Spleen (tissue), 11 donors: ENCODE results near the gene LKAAEAR1. TPM values are rescaled to one million over a fixed set of nuclear protein-coding genes. Genes with fewer than 3 reads are reported as not detected.

Experiments used
- DNase-seq: peaks from one replicate; pipeline ENCODE4 v3.0.0-alpha.2; 2020
- H3K27ac ChIP-seq, 8 donors: fragments of 200-600 bp; sonication (generic) in 7 of 8; 1 replicate in 4 of 8; 2 replicates in 4 of 8; pipeline versions ENCODE4 v1.5.0 to v1.8.0; 2016 to 2021; ENCODE audit warnings: inconsistent platforms in 4 of 8, mild to moderate bottlenecking in 4 of 8, moderate library complexity in 1 of 8
- H3K27me3 ChIP-seq, 7 donors: fragments of 200-600 bp; sonication (generic) in 6 of 7; replicated peaks in 1 of 7; 1 replicate in 4 of 7; 2 replicates in 3 of 7; pipeline versions ENCODE4 v1.5.0 to v1.8.0; 2016 to 2021; ENCODE audit warnings: inconsistent platforms in 3 of 7, mild to moderate bottlenecking in 1 of 7
- H3K36me3 ChIP-seq, 6 donors: fragments of 200-600 bp; sonication (generic) in 5 of 6; 1 replicate in 4 of 6; 2 replicates in 2 of 6; pipeline versions ENCODE4 v1.5.0 to v1.8.0; 2016 to 2021; ENCODE audit warnings: inconsistent platforms in 2 of 6
- H3K4me1 ChIP-seq, 6 donors: fragments of 200-600 bp; sonication (generic) in 5 of 6; 1 replicate in 3 of 6; 2 replicates in 3 of 6; pipeline versions ENCODE4 v1.5.0 to v1.8.0; 2016 to 2021; ENCODE audit warnings: inconsistent platforms in 3 of 6
- H3K4me3 ChIP-seq, 8 donors: fragments of 200-600 bp; sonication (generic) in 7 of 8; 1 replicate in 4 of 8; 2 replicates in 4 of 8; pipeline versions ENCODE4 v1.5.0 to v1.8.0; 2016 to 2021; ENCODE audit warnings: inconsistent platforms in 4 of 8, mild to moderate bottlenecking in 4 of 8, moderate library complexity in 2 of 8
- H3K9me3 ChIP-seq, 8 donors: fragments of 200-600 bp; sonication (generic) in 7 of 8; 1 replicate in 4 of 8; 2 replicates in 4 of 8; pipeline versions ENCODE4 v1.5.0 to v1.8.0; 2016 to 2021; ENCODE audit warnings: inconsistent platforms in 4 of 8
- CTCF ChIP-seq, 11 experiments: fragments of 200-600 bp in 7 of 11; fragments of 450-650 bp in 4 of 11; sonication (generic) in 4 of 11; IDR thresholded peaks in 8 of 11; conservative IDR thresholded peaks in 3 of 11; 1 replicate in 7 of 11; 2 replicates in 4 of 11; pipeline versions ENCODE4 v1.4.0 to v1.8.0; 2016 to 2021; ENCODE audit warnings: antibody characterized with exemption in 11 of 11, inconsistent platforms in 4 of 11, mild to moderate bottlenecking in 1 of 11
- POLR2A ChIP-seq, 3 donors: fragments of 450-650 bp; IDR thresholded peaks; one replicate each; pipeline ENCODE4 v1.5.1; 2017; ENCODE audit warnings: antibody characterized with exemption in 3 of 3, mild to moderate bottlenecking in 1 of 3
- POLR2AphosphoS5 ChIP-seq, 3 donors: sonication (generic); formaldehyde crosslinking; IDR thresholded peaks; one replicate each; pipeline ENCODE4 v1.5.1; 2017; ENCODE audit warnings: antibody characterized with exemption in 3 of 3
- WGBS, 5 donors: extraction: QIAGEN DNeasy Blood & Tissue Kit in 3 of 5; methylation state at CpG; one replicate each; pipeline versions ENCODE4 v1.1.5 to v1.1.7; 2013 to 2018; 5-methylcytosine and 5-hydroxymethylcytosine counted together
- intact Hi-C: fragments of 100-400 bp; cut with DNase I; formaldehyde crosslinking; loops from one replicate; pipeline ENCODE4 v1.15.0; 2023; ENCODE audit warnings: low total_unique reads
- polyA plus RNA-seq, 3 donors: library from polyadenylated mRNA; stranded (reverse); fragments of 200-250 nt; gene quantifications; one replicate each; pipeline ENCODE4 v1.2.1, GENCODE V29; 2013
- total RNA-seq, 7 donors: library from RNA; depleted of rRNA in 3 of 7; stranded (reverse); fragments of >200 nt in 3 of 7; fragmentation: NEBNext Ultra II Directional in 4 of 7; extraction: Animal tissue kit (Norgen Biotek cat#: 25700) in 4 of 7; gene quantifications; one replicate each; pipeline versions ENCODE4 v1.1.0 to v1.2.1, GENCODE V29; 2016 to 2021
- donor health status: healthy with polysubstance abuse.
- donor health status: DM: no; HTN: no; CAD: no; lungs with moderate emphysema.
- donor health status: DM: no; HTN: no; CAD: no.
- donor health status: Bipolar disorder and iron deficiency.
- donor health status: healthy.
- donor health status: DM: no; HTN: no; CAD: no.
- donor health status: DM: yes; HTN: yes; CAD: no.

The LKAAEAR1 gene
- total and polyA plus RNA-seq, 10 donors, result 0.26 to 0.66 (median 0.51) TPM; not detected in 6

- H3K4me1 ChIP-seq, result peaks cover 11 to 33% (median 31%) of the 10 kb centered on the region in 6 donors
- DNase-seq, result no peak
- no peaks in the 10 kb centered on the region for H3K36me3 ChIP-seq
- H3K4me3 ChIP-seq, result no peak overlapping the region
- peaks cover 0 to 9% (median 5%) of the 10 kb centered on the region in 8 donors for H3K9me3 ChIP-seq
- no peak overlapping the region for H3K27ac ChIP-seq
- H3K27me3 ChIP-seq, result peaks cover 0 to 33% (median 17%) of the 10 kb centered on the region in 7 donors
- WGBS, 5 donors, result 93 to 95% (median 94%) methylated on average over 7 to 11 of the region's 11 CpGs
- no peak for TF ChIP-seq POLR2AphosphoS5 (IDR thresholded peaks at IDR 0.05)
- TF ChIP-seq POLR2A (IDR thresholded peaks at IDR 0.05), result no peak
- TF ChIP-seq CTCF (IDR thresholded peaks at IDR 0.05 in 8 of 11, conservative IDR thresholded peaks at IDR 0.05 in 3 of 11), result no peak
- intact Hi-C loops, result no loop called here
Measured at GRCh38 chr20:64086801-64087200, 2.6 kb upstream of the LKAAEAR1 start.

GRCh38 chr20:64084685-64085152, 521 bp upstream of the LKAAEAR1 start:
- H3K27me3 ChIP-seq, result peaks cover 0 to 33% (median 17%) of the 10 kb centered on the region in 7 donors
- intact Hi-C loops, result loop anchor here (5.0 kb wide), 1 partner anchor 38 kb away; no protein-coding TSS in a partner anchor
- no peak for TF ChIP-seq CTCF (IDR thresholded peaks at IDR 0.05 in 8 of 11, conservative IDR thresholded peaks at IDR 0.05 in 3 of 11)

GRCh38 chr20:64083378-64083803, 807 bp downstream of the LKAAEAR1 start:
- peaks cover 0 to 9% (median 5%) of the 10 kb centered on the region in 8 donors for H3K9me3 ChIP-seq
- peak; percentile 97 for DNase-seq
- intact Hi-C loops, result loop anchor here (5.0 kb wide), 1 partner anchor 39 kb away; no protein-coding TSS in a partner anchor
- peak overlapping the region in 3 of 8 donors; percentile 47 to 93 (median 62) for H3K27ac ChIP-seq
- H3K4me1 ChIP-seq, result peaks cover 11 to 60% (median 56%) of the 10 kb centered on the region in 6 donors
- TF ChIP-seq POLR2A (IDR thresholded peaks at IDR 0.05) (no peak), CTCF (IDR thresholded peaks at IDR 0.05 in 8 of 11, conservative IDR thresholded peaks at IDR 0.05 in 3 of 11) (peak; percentile 14 to 85 (median 69)), POLR2AphosphoS5 (IDR thresholded peaks at IDR 0.05) (peak in 2 of 3 donors; percentile 47 to 70)
- peaks cover 0 to 33% (median 17%) of the 10 kb centered on the region in 7 donors for H3K27me3 ChIP-seq
- no peaks in the 10 kb centered on the region for H3K36me3 ChIP-seq
- H3K4me3 ChIP-seq, result peak overlapping the region; percentile 22 to 88 (median 60)
- 0 to 1% (median 0%) methylated on average over 12 to 52 of the region's 52 CpGs for WGBS, 5 donors

More at GRCh38 chr20:64084685-64085152, 521 bp upstream of the LKAAEAR1 start:
- H3K4me1 ChIP-seq, result peaks cover 11 to 51% (median 48%) of the 10 kb centered on the region in 6 donors
- WGBS, 5 donors, result 13 to 33% (median 15%) methylated on average over 3 to 23 of the region's 23 CpGs
- no peaks in the 10 kb centered on the region for H3K36me3 ChIP-seq
- H3K4me3 ChIP-seq, result peak overlapping the region in 1 of 8 donors; percentile 88
- peaks cover 0 to 9% (median 5%) of the 10 kb centered on the region in 8 donors for H3K9me3 ChIP-seq
- no peak for DNase-seq
- no peak overlapping the region for H3K27ac ChIP-seq

DNA sequence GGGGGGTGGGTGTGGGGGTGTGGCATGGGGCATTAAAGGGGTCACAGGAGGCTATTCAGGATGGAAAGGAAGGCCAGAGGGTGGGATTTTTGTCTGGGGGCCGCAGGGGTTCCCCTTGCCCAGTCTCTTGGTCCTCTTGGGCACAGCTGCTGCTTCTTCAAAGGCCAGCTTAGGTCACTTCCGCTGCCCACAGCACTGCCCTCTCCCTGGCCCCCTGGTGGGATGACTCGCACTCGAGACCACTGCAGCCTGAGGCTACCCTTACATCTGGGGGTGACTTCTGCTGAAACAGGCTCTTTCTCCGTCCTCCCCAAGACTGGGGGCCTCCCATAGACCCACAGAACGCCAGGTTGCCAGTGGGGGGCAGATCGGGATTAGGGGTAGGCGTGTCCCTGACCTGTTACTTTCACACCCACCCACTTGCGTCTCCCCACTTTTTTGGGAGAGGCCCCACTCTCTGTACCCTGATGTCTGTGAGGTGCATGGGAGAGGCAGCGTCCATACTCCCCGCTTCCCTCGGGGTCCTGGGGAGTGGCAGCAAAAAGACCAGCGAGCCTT, 1.3 kb downstream of the LKAAEAR1 start:
- no peak for TF ChIP-seq CTCF (IDR thresholded peaks at IDR 0.05 in 8 of 11, conservative IDR thresholded peaks at IDR 0.05 in 3 of 11)
- no peak for TF ChIP-seq POLR2A (IDR thresholded peaks at IDR 0.05)
- no peak for TF ChIP-seq POLR2AphosphoS5 (IDR thresholded peaks at IDR 0.05)
- intact Hi-C loops, result loop anchor here (5.0 kb wide), 1 partner anchor 39 kb away; no protein-coding TSS in a partner anchor
- Histone ChIP-seq H3K27me3 (peaks cover 0 to 33% (median 17%) of the 10 kb centered on the region in 7 donors), H3K4me3 (peak overlapping the region; percentile 22 to 88 (median 60)), H3K9me3 (peaks cover 0 to 8% (median 5%) of the 10 kb centered on the region in 8 donors), H3K36me3 (no peaks in the 10 kb centered on the region), H3K4me1 (peaks cover 13 to 65% (median 61%) of the 10 kb centered on the region in 6 donors), H3K27ac (peak overlapping the region in 3 of 8 donors; percentile 47 to 93 (median 62))
- DNase-seq, result no peak
- 10 to 16% (median 11%) methylated on average over 12 to 13 of the region's 13 CpGs for WGBS, 5 donors
